ENCODE measurements around the gene GIMAP7.

DNA sequence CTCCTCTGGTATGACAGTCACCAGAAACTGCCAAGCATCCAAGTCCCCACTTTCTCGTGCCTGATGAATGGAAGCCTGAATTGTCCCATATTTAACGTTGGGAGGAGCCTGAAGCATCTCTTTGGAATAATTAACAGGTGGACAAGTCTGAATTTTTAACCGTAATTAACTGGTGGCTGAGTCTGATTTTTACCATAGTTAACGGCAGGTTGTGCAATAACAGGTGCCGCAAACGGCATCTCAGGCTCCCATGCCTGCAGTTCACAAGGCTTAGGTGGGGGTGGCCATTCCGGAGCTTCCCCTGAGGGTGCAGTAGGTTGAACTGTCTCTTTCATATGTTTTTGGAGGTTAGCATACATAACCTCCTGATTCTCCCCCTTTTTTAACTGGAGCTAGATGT lies 50.6 kb downstream of the GIMAP7 start:
- TF ChIP-seq, protein P1, sequence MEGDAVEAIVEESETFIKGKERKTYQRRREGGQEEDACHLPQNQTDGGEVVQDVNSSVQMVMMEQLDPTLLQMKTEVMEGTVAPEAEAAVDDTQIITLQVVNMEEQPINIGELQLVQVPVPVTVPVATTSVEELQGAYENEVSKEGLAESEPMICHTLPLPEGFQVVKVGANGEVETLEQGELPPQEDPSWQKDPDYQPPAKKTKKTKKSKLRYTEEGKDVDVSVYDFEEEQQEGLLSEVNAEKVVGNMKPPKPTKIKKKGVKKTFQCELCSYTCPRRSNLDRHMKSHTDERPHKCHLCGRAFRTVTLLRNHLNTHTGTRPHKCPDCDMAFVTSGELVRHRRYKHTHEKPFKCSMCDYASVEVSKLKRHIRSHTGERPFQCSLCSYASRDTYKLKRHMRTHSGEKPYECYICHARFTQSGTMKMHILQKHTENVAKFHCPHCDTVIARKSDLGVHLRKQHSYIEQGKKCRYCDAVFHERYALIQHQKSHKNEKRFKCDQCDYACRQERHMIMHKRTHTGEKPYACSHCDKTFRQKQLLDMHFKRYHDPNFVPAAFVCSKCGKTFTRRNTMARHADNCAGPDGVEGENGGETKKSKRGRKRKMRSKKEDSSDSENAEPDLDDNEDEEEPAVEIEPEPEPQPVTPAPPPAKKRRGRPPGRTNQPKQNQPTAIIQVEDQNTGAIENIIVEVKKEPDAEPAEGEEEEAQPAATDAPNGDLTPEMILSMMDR (IDR thresholded peaks at IDR 0.05), result no peak
- TF ChIP-seq, protein P2, sequence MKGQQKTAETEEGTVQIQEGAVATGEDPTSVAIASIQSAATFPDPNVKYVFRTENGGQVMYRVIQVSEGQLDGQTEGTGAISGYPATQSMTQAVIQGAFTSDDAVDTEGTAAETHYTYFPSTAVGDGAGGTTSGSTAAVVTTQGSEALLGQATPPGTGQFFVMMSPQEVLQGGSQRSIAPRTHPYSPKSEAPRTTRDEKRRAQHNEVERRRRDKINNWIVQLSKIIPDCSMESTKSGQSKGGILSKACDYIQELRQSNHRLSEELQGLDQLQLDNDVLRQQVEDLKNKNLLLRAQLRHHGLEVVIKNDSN (IDR thresholded peaks at IDR 0.05; ENCODE audit: borderline replicate concordance, low read depth), result no peak
- TF ChIP-seq POLR2AphosphoS5 (IDR thresholded peaks at IDR 0.05; ENCODE audit: low read depth, low read length) (no peak), RAD21 (IDR thresholded peaks at IDR 0.05; ENCODE audit: low read length) (no peak), MXI1 (IDR thresholded peaks at IDR 0.05; ENCODE audit: low read depth, low read length) (no peak), FOXM1 (IDR thresholded peaks at IDR 0.05; ENCODE audit: low read depth) (no peak), TAF1 (IDR thresholded peaks at IDR 0.05; ENCODE audit: borderline replicate concordance, low read depth, low read length) (no peak), SIN3A (IDR thresholded peaks at IDR 0.05; ENCODE audit: borderline replicate concordance, low read depth, low read length) (no peak), NRF1 (IDR thresholded peaks at IDR 0.05; ENCODE audit: low read depth, low read length) (no peak), EP300 (IDR thresholded peaks at IDR 0.05; ENCODE audit: borderline replicate concordance in 1 of 2, low read depth in 1 of 2, low read length in 1 of 2) (no peak), YY1 (IDR thresholded peaks at IDR 0.05; ENCODE audit: low read depth) (no peak), RCOR1 (IDR thresholded peaks at IDR 0.05; ENCODE audit: low read length) (no peak)
- TF ChIP-seq, protein P3, sequence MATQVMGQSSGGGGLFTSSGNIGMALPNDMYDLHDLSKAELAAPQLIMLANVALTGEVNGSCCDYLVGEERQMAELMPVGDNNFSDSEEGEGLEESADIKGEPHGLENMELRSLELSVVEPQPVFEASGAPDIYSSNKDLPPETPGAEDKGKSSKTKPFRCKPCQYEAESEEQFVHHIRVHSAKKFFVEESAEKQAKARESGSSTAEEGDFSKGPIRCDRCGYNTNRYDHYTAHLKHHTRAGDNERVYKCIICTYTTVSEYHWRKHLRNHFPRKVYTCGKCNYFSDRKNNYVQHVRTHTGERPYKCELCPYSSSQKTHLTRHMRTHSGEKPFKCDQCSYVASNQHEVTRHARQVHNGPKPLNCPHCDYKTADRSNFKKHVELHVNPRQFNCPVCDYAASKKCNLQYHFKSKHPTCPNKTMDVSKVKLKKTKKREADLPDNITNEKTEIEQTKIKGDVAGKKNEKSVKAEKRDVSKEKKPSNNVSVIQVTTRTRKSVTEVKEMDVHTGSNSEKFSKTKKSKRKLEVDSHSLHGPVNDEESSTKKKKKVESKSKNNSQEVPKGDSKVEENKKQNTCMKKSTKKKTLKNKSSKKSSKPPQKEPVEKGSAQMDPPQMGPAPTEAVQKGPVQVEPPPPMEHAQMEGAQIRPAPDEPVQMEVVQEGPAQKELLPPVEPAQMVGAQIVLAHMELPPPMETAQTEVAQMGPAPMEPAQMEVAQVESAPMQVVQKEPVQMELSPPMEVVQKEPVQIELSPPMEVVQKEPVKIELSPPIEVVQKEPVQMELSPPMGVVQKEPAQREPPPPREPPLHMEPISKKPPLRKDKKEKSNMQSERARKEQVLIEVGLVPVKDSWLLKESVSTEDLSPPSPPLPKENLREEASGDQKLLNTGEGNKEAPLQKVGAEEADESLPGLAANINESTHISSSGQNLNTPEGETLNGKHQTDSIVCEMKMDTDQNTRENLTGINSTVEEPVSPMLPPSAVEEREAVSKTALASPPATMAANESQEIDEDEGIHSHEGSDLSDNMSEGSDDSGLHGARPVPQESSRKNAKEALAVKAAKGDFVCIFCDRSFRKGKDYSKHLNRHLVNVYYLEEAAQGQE (IDR thresholded peaks at IDR 0.05; ENCODE audit: low read depth, low read length), result no peak
- TF ChIP-seq, protein P4, sequence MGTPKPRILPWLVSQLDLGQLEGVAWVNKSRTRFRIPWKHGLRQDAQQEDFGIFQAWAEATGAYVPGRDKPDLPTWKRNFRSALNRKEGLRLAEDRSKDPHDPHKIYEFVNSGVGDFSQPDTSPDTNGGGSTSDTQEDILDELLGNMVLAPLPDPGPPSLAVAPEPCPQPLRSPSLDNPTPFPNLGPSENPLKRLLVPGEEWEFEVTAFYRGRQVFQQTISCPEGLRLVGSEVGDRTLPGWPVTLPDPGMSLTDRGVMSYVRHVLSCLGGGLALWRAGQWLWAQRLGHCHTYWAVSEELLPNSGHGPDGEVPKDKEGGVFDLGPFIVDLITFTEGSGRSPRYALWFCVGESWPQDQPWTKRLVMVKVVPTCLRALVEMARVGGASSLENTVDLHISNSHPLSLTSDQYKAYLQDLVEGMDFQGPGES (IDR thresholded peaks at IDR 0.05; ENCODE audit: low read depth, low read length), result no peak

Measured in SK-N-SH (cell line).